ENCODE measurements around the gene SIGLEC1. TPM values are rescaled to one million over a fixed set of nuclear protein-coding genes. Genes with fewer than 3 reads are reported as not detected.

SIGLEC1 gene
- total and polyA plus RNA-seq, 10 of the 15 experiments (the other 5 are each of a cell fraction or from before 2014, with no cell fraction given), result 0.05 TPM; not detected in 9

DNA sequence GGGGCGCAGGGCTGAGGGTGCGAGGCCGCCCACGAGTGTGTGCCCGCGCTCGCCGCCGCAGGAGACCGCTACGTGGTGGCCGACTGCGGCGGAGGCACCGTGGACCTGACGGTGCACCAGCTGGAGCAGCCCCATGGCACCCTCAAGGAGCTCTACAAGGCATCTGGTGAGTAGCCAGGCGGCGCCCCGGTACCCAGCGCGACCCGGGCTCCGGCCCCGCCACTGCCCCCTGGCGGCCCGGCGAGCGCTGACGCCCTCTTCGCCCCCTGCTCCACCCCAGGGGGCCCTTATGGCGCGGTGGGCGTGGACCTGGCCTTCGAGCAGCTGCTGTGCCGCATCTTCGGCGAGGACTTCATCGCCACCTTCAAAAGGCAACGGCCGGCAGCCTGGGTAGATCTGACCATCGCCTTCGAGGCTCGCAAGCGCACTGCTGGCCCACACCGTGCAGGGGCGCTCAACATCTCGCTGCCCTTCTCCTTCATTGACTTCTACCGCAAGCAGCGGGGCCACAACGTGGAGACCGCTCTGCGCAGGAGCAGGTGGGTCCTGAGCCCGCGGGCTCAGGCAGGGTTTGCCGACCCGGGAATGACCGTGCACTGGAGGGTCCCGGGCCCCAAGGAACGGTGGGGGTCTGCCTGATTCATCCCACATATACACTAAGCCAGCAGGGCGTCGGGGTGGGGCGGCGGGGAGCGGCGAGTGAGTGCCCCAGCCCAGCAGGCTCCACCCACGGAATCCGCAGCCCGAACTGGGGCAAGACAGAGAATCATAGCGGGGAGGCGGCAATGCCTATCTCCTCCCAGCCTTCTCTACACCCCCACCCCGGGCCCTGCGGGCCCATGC lies 37.5 kb upstream of the SIGLEC1 start (continued):
- TF ChIP-seq, protein P1, sequence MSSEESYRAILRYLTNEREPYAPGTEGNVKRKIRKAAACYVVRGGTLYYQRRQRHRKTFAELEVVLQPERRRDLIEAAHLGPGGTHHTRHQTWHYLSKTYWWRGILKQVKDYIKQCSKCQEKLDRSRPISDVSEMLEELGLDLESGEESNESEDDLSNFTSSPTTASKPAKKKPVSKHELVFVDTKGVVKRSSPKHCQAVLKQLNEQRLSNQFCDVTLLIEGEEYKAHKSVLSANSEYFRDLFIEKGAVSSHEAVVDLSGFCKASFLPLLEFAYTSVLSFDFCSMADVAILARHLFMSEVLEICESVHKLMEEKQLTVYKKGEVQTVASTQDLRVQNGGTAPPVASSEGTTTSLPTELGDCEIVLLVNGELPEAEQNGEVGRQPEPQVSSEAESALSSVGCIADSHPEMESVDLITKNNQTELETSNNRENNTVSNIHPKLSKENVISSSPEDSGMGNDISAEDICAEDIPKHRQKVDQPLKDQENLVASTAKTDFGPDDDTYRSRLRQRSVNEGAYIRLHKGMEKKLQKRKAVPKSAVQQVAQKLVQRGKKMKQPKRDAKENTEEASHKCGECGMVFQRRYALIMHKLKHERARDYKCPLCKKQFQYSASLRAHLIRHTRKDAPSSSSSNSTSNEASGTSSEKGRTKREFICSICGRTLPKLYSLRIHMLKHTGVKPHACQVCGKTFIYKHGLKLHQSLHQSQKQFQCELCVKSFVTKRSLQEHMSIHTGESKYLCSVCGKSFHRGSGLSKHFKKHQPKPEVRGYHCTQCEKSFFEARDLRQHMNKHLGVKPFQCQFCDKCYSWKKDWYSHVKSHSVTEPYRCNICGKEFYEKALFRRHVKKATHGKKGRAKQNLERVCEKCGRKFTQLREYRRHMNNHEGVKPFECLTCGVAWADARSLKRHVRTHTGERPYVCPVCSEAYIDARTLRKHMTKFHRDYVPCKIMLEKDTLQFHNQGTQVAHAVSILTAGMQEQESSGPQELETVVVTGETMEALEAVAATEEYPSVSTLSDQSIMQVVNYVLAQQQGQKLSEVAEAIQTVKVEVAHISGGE (CRISPR knock-in tag; IDR thresholded peaks at IDR 0.05), result no peak
- no peak for TF ChIP-seq RUNX3 (IDR thresholded peaks at IDR 0.05; ENCODE audit: low read length)

DNA sequence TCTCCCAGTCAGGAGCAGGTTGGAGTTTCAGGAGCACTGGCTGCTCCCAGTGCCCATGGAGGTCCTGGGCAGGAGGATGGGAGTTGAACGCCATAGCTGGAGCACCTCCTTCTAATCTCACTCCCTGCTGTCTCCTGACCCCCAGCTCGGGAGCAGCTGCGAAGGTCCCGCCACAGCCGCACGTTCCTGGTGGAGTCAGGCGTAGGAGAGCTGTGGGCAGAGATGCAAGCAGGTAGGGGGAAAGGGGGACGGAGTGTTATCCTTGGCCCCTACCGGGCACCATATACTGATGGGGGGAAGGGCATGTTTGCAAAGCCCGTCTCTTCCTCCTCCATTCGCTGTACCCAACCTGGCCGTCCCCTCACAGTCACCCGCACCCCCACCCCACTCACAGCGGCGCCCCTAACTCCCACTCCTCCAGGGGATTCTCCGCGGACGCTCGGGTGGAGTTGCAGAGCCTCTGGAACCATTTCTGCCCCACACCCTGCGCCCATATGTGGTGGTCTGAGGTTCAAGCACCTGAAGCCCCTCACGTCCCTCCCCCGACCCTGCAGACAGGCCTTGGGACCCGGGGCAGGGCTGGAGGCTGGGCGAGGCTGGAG lies 36.8 kb upstream of the SIGLEC1 start:
- POLR2A ChIA-PET, result no interaction called here
- no peaks in the 10 kb centered on the region for H3K4me1 ChIP-seq (ENCODE audit: control insufficient read depth, insufficient read depth, low read length)
- in situ Hi-C loops (cut with MboI), result no loop called here
- H3K4me2 ChIP-seq (ENCODE audit: control insufficient read depth, insufficient read depth), result no peak overlapping the region
- ATAC-seq, result no peak
- no peaks in the 10 kb centered on the region for H4K20me1 ChIP-seq (ENCODE audit: control insufficient read depth, insufficient read depth)
- H2AFZ ChIP-seq (ENCODE audit: control insufficient read depth, low read depth, low read length), result no peak overlapping the region
- RAD21 ChIA-PET (ENCODE audit: unreplicated experiment), result no interaction called here
- no peaks in the 10 kb centered on the region for H3K79me2 ChIP-seq (ENCODE audit: control insufficient read depth, insufficient read depth, low read length)
- H3K27ac ChIP-seq (ENCODE audit: control insufficient read depth, insufficient read depth), result no peak overlapping the region
- SMC1A ChIA-PET (ENCODE audit: uncharacterized antibody, unreplicated experiment), result interaction anchor here (0.8 to 1.0 kb wide), 2 partner anchors 18 to 208 kb away, joined by 3 read pairs; partner anchors contain the start of gene ADISSP
- BruUV-seq (replicated peaks), result no TSS peak
- no peak overlapping the region for H3K9ac ChIP-seq (ENCODE audit: control insufficient read depth, insufficient read depth, low read length)
- no peaks in the 10 kb centered on the region for H3K36me3 ChIP-seq (ENCODE audit: control insufficient read depth in 2 of 2, insufficient read depth in 2 of 2, low read length in 1 of 2)
- H3K9me3 ChIP-seq (replicated peaks; ENCODE audit: control insufficient read depth, insufficient read depth, low read length), result no peaks in the 10 kb centered on the region
- H3K4me3 ChIP-seq, result no peak overlapping the region
- DNase-seq (ENCODE audit: low read depth, low spot score), result no peak
- FAIRE-seq, result no peak
- intact Hi-C loops (cut with micrococcal nuclease; ENCODE audit: unreplicated experiment), result loop anchor here (2.0 kb wide), 2 partner anchors 32 to 72 kb away; partner anchors contain the start of gene AP5S1
- CTCF ChIA-PET, result interaction anchor here (1.0 to 1.5 kb wide), 3 partner anchors 19 to 71 kb away, joined by 3 to 7 read pairs (median 3); partner anchors contain the start of gene ADISSP
- H3K27me3 ChIP-seq (replicated peaks in 1 of 2; ENCODE audit: control insufficient read depth in 2 of 2, insufficient read depth in 2 of 2, low read length in 1 of 2), result no peaks in the 10 kb centered on the region
- WGBS (ENCODE audit: insufficient coverage, insufficient replicate concordance, low lambda C conversion rate, missing lambda C conversion rate), result 75% methylated on average over 24 of the region's 24 CpGs
- no peak for TF ChIP-seq BACH1 (IDR thresholded peaks at IDR 0.05; ENCODE audit: borderline replicate concordance)
- TF ChIP-seq GABPA (IDR thresholded peaks at IDR 0.05; ENCODE audit: low read depth), result no peak
- TF ChIP-seq, protein P2, sequence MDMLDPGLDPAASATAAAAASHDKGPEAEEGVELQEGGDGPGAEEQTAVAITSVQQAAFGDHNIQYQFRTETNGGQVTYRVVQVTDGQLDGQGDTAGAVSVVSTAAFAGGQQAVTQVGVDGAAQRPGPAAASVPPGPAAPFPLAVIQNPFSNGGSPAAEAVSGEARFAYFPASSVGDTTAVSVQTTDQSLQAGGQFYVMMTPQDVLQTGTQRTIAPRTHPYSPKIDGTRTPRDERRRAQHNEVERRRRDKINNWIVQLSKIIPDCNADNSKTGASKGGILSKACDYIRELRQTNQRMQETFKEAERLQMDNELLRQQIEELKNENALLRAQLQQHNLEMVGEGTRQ (IDR thresholded peaks at IDR 0.05; ENCODE audit: borderline replicate concordance, low read depth, low read length), result no peak
- no peak for TF ChIP-seq DPF2 (IDR thresholded peaks at IDR 0.05)
- no peak for TF ChIP-seq POLR2AphosphoS2 (IDR thresholded peaks at IDR 0.05; ENCODE audit: low read depth, low read length)
- no peak for TF ChIP-seq ZNF274 (IDR thresholded peaks at IDR 0.05; ENCODE audit: insufficient read depth, insufficient read length)
- TF ChIP-seq RFX5 (IDR thresholded peaks at IDR 0.05; ENCODE audit: low read depth, low read length), result no peak
- TF ChIP-seq SP1 (IDR thresholded peaks at IDR 0.05; ENCODE audit: low read depth, low read length), result no peak
- TF ChIP-seq, protein P3, sequence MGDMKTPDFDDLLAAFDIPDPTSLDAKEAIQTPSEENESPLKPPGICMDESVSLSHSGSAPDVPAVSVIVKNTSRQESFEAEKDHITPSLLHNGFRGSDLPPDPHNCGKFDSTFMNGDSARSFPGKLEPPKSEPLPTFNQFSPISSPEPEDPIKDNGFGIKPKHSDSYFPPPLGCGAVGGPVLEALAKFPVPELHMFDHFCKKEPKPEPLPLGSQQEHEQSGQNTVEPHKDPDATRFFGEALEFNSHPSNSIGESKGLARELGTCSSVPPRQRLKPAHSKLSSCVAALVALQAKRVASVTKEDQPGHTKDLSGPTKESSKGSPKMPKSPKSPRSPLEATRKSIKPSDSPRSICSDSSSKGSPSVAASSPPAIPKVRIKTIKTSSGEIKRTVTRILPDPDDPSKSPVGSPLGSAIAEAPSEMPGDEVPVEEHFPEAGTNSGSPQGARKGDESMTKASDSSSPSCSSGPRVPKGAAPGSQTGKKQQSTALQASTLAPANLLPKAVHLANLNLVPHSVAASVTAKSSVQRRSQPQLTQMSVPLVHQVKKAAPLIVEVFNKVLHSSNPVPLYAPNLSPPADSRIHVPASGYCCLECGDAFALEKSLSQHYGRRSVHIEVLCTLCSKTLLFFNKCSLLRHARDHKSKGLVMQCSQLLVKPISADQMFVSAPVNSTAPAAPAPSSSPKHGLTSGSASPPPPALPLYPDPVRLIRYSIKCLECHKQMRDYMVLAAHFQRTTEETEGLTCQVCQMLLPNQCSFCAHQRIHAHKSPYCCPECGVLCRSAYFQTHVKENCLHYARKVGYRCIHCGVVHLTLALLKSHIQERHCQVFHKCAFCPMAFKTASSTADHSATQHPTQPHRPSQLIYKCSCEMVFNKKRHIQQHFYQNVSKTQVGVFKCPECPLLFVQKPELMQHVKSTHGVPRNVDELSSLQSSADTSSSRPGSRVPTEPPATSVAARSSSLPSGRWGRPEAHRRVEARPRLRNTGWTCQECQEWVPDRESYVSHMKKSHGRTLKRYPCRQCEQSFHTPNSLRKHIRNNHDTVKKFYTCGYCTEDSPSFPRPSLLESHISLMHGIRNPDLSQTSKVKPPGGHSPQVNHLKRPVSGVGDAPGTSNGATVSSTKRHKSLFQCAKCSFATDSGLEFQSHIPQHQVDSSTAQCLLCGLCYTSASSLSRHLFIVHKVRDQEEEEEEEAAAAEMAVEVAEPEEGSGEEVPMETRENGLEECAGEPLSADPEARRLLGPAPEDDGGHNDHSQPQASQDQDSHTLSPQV (IDR thresholded peaks at IDR 0.05), result no peak
- TF ChIP-seq GATAD2B (conservative IDR thresholded peaks at IDR 0.05; ENCODE audit: low read depth), result no peak
- no peak for TF ChIP-seq CREM (IDR thresholded peaks at IDR 0.05; ENCODE audit: low read depth)
